Limb (tissue), 2 donors: ENCODE measurements around the gene CTAG2.
"Not testable (repeated sequence)": the region's sequence is repeated elsewhere in the genome, so short reads cannot be mapped to it uniquely, and the experiment has no call there.

Source experiments
- DNase-seq, 2 donors: peaks; one replicate each; pipeline ENCODE4 v3.0.0-alpha.2; 2016; ENCODE audit errors: extremely low spot score in 2 of 2

The CTAG2 gene

DNA sequence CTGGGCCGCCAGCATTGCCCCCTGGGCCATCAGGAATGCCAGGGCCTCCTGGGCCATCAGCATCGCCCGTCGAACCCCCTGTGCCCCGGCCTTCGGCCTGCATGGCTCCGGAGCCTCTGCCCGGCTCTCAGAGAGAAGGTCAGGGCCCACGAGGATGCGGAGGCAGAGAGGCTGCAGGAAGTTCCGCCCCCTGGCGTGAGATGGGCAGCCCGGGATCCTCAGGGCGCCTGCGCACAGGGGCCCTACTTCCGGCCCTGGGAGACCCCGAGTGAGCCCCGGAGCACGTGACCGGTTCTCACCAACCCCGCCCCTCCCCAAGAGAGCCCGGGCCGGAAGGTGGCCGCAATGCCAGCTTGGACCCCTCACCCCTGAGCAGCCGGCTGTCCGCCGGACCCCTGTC, at the start of gene CTAG2:
TSS of gene CTAG2 (minus strand) at position 167 of the 400 bp plus-strand sequence. CDS start at position 103, 64 bp downstream.
- DNase-seq = not testable (repeated sequence)

DNA sequence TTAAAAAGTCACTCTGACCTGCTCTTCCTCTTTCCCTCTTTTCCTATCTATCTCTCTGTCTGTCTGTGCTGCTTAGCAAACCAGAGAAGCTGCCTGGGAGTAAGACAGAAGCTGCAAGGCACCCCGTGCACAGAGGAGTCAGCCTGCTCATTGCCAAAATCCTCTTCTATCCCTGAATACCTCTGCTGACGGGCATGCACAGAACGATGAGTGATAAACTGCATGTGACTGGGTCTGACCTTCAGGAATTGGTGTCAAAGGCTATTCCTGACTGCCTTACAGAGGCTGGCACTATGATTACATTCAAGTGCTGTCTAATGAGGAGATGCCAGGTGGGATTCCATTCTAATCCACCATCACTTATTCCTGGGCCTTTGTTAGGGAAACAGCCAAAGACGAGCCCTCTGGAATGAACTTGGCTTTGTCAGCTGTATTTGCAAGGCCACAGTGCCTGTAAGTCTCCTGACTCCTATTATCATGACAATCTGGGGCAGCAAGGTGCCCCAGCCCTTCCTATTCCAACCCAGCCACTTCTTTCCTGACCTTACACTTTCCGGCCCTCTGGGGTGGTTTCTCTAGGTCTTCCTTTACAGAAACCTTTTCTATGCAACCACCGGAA, 45.4 kb upstream of the CTAG2 start:
- DNase-seq = no peak

- DNase-seq = no peak
These were observed 43.3 kb upstream of the CTAG2 start for GRCh38 chrX:154696676-154697045.

DNA sequence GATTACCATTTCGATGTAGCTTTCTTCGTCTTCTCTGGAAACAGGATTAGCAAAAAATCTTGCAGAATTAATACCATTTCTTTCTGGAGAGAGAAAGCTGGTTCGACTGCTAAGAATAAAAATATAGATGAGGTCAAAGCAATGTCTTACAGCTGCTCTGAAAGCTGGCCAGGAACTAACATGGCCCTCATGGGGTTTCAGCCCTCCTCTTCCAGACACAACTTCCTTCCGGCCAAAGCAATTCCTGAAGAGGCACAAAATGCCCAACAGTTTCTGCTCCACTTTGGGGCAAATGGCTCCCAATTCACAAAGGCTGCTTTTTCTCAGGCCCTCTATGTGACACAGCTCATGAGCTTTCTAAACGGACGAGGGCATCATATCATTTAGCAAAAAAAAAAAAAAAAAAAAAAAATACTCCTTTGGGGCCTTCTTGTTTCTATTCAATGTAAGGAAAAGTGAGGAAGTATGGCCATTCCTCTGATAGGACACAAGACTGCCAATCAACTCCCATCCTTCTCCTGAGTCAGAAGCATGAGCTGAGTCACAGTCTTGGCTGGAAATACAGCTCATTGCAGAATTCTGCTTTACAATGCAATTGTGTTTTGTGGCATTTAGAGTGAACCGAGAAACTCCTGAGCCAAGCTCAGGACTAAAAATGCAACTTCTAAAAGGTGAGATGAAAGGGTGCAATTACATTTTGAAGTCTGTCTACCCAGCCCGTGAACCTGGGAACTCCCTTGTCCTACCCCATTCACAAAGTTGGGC, 42.7 kb upstream of the CTAG2 start:
- peak in 1 of 2 donors; percentile 50 for DNase-seq

GRCh38 chrX:154693394-154693793, 40.0 kb upstream of the CTAG2 start:
- DNase-seq = no peak

DNA sequence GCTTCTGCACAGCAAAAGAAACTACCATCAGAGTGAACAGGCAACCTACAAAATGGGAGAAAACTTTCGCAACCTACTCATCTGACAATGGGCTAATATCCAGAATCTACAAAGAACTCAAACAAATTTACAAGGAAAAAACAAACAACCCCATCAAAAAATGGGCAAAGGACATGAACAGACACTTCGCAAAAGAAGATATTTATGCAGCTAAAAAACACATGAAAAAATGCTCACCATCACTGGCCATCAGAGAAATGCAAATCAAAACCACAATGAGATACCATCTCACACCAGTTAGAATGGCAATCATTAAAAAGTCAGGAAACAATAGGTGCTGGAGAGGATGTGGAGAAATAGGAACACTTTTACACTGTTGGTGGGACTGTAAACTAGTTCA, 37.1 kb upstream of the CTAG2 start:
- not testable (repeated sequence) for DNase-seq

- not testable (repeated sequence) for DNase-seq
These were observed 18.7 kb upstream of the CTAG2 start for GRCh38 chrX:154672084-154672483.

DNA sequence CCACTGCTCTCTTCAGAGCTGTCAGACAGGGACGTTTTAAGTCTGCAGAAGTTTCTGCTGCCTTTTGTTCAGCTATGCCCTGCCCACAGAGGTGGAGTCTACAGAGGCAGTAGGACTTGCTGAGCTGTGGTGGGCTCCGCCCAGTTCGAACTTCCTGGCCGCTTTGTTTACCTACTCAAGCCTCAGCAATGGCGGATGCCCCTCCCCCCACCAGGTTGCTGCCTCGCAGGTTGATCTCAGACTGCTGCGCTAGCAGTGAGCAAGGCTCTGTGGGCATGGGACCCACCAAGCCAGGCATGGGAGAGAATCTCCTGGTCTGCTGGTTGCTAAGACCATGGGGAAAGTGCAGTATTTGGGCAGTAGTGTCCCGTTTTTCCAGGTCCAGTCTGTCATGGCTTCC, 17.5 kb upstream of the CTAG2 start:
- not testable (repeated sequence) for DNase-seq

GRCh38 chrX:154661899-154662298, 8.5 kb upstream of the CTAG2 start:
- DNase-seq = no peak

DNA sequence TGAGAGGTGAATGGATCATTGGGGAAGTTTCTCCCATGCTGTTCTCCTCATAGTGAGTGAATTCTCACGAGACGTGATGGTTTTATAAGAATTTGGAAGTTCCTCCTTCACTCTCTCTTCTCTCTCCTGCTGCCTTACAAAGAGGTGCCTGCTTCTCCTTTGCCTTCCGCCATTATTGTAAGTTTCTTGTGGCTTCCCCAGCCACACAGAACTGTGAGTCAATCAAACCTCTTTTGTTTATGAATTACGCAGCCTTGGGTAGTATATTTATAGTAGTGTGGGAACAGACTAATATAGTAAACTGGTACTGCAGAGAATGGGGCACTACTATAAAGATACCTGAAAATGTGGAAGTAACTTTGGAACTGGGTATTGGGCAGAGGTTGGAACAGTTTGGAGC, 7.8 kb upstream of the CTAG2 start:
- DNase-seq = no peak

- DNase-seq = no peak
These were observed 7.2 kb upstream of the CTAG2 start for GRCh38 chrX:154660541-154660940.

DNA sequence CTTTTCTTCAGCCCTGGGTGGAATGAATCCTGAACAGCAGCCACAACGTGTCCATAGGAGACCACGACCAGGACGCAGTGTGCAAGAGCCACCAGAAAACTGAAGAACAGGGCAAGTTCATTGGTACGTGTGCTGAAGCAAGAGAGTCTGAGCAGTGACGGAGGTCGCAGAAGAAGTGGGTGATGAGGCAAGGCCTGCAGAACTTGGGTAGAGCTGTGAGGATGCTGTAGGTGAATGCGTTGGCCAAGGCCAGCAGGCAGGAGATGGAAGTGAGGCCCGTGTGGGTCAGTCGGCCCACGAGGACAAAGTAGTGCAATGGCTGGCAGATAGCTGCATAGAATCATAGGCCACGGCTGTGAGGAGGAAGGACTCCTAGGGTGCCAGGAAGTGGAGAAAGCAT, 5.6 kb upstream of the CTAG2 start:
- DNase-seq = no peak

- DNase-seq = no peak
These were observed 4.8 kb upstream of the CTAG2 start for GRCh38 chrX:154658187-154658586.

- DNase-seq = no peak
These were observed 3.9 kb upstream of the CTAG2 start for GRCh38 chrX:154657226-154657805.

DNA sequence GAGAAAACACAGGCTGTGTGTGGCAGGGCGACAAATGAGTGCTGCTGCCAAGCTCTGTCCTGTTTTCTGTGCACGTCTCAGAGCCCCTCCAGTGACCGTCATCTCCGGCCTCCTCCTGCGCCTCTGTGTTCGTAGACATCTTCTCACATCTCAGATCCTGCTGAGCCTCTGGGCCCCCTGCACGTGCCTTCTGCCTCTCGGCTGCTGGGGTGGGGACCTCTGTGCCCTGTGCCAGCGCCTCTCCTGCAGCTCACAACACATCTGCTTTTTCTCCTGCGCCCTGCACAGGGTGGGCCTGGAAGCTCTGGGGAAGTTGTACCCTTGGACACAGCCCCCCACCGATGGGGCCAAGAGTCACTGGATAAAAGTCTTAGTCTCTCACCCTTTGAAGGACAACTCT, 2.4 kb upstream of the CTAG2 start:
- no peak for DNase-seq

DNA sequence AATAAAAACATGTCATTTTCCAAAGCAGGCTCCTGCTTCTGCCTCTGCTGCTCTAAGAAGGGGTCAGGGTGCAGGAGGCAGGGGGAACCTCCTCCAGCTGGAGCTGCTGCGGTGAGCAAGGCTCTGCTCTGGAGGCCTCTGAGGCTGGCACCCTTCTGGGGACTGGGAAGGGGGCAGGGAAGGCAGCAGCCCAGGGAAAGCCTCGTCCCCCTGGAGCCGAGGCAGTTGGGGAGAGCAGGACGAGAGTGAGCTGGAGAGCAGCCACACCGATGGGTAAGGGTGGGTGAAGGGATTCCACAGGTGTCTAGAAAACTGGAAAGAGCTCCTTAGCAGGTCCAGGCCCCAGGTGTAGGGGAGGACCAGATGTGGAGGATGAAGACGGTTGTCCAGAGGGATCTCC, 2.0 kb upstream of the CTAG2 start:
- DNase-seq = no peak

DNA sequence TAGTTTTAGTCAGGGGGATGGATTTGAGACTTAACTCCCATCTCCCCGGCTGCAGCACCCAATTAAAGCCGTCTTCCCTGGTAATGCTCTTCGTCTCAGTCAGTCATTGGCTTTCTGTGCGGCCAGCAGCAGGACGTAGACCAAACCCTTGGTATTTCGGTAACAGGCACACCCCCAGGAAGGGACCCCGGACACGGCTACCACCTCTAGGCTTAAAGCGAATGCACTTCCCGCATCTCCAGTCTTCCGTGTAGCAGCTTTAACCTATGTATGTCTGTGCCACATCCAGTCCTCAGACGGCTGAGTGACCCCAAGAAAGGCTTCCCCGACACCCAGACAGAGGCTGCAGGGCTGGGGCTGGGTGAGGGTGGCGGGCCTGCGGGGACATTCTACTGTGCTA, 1.5 kb upstream of the CTAG2 start:
- DNase-seq = no peak

DNA sequence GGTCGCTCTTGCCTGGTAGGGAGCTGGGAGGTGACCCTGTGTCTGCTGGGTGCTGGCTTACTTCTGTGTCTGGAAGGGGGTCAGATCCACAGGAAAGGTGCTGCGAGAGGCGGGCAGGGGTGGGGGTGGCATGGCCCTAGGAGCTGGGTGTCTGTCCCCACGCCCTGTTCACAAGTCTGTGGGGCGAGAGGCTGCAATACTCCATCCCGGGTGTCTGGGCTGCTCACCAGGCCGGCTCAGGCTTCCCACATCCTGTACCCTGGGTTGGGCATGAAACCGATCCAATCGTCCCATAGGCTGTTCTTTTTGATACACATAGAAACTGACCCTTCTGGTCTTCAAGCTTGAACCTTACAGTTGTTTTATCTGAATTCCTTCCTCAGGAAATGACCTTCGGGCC, 993 bp upstream of the CTAG2 start:
- DNase-seq = no peak

- no peak for DNase-seq
These were observed 354 bp downstream of the CTAG2 start for GRCh38 chrX:154653048-154653401.

DNA sequence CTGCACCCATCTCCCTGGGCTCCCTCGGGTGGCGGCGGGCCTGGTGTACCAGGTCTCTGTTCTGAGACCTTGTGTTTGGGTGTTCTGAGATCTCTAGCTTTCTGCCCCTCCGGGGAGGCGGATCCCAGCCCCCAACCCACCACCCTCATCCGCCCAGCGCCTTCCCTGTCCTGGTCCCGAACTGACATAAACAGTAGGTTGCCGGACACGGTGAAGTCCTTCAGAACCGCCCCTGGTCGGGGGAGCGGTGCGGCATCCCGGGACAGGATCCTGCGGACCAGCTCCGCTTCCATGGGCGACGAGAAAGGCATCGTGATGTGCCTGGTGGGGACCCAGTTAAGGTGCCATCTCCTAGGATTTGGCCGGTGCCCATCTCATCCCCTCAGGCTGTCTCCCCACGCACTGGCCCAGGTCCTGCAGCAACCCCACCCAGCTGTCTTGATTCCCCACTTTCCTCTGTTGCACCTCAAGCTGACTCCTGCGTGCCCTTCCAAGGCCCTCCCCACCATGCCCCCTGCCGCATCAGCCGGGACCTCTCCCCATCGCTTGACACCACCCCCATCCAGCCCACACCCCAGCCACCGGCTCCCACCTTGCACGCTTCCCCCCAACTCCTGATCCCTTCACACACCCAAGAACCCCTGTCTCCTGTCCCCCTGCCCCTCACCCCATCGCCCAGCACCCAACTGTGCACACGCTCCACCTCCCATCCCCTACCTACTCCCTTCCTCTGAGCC, 900 bp downstream of the CTAG2 start:
- no peak for DNase-seq

DNA sequence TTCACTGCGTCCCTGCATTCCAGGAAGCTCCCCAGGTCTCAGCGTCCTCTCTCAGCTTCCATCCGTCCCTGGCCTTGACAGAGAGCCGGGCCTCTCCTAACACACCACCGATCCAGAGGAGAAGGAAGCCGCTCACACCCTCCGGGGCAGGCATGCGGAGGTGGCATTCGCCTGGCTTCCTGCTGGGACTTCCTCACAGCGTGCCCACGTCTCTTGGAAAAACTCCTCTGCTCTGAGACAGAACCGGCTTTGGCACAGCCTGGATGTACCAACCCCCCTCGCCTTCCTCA, 3.2 kb downstream of the CTAG2 start:
- DNase-seq = no peak

DNA sequence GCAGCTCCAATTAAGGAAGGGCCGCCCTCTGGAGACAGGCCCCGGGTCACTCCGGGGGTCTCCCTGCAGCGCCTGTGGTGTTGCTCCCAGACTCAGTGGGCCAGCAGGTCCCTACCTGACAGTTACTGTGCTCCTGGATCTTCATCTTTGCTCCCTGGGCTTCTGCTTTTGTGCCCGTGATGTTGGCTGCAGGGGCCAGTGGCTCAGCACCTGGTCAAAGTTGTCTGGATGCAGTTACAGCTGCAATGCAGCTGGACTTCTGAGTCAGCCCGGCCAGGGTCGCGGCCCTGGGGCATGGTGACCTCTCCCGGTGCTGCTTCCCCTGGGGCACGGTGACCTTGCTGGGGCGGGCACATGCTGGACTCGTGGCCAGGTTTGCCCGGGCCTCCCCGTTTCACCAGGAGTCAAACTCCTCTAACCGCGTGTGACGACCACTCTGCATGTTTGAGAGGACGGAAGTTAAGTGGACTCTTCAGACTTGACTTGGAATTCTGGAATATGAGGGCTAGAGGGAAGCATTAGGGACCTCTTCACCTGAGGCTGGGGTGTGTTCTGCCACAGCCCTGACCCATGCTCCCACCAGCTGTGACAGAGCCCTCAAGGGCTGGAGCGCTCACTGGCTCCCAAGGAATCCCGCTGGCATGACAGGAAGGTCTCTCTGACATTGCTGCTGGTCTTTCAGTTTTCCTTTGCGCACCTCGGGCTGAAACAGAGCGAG, 3.7 kb downstream of the CTAG2 start:
- DNase-seq = no peak
